NCI-H2107 treated with DMSO at 0.1 percent for 48 hours (cell line): ENCODE measurements around the gene PRRT2.
A peak's percentile ranks its signal among the peaks of the same experiment; 100 is the strongest.
"Not testable (repeated sequence)": the region's sequence is repeated elsewhere in the genome, so short reads cannot be mapped to it uniquely, and the experiment has no call there.

Experiments
- DNase-seq: peaks from one replicate; lab custom pipeline; 2025; ENCODE audit not compliant: unreplicated experiment; lab: John Stamatoyannopoulos, UW

PRRT2 gene

GRCh38 chr16:29831490-29831889 lies 19.5 kb downstream of the PRRT2 start:
- no peak for DNase-seq

- DNase-seq, result not testable (repeated sequence)
Observed at GRCh38 chr16:29833219-29833618, 21.2 kb downstream of the PRRT2 start.

GRCh38 chr16:29834079-29834478 lies 22.1 kb downstream of the PRRT2 start:
- DNase-seq, result no peak

GRCh38 chr16:29835926-29836325 lies 23.9 kb downstream of the PRRT2 start:
- no peak for DNase-seq

GRCh38 chr16:29836623-29837022 lies 24.6 kb downstream of the PRRT2 start:
- no peak for DNase-seq

GRCh38 chr16:29837841-29838240 lies 25.8 kb downstream of the PRRT2 start:
- no peak for DNase-seq

- no peak for DNase-seq
Observed at GRCh38 chr16:29839822-29840221, 27.8 kb downstream of the PRRT2 start.

- no peak for DNase-seq
Observed at GRCh38 chr16:29840240-29840639, 28.2 kb downstream of the PRRT2 start.

GRCh38 chr16:29841631-29842030 lies 29.6 kb downstream of the PRRT2 start:
- no peak for DNase-seq

GRCh38 chr16:29842732-29843346 lies 30.8 kb downstream of the PRRT2 start:
- DNase-seq, result no peak

- no peak for DNase-seq
Observed at GRCh38 chr16:29843931-29844330, 31.9 kb downstream of the PRRT2 start.

- DNase-seq, result peak; percentile 8
Observed at GRCh38 chr16:29844575-29845331, 32.8 kb downstream of the PRRT2 start.

GRCh38 chr16:29845656-29846055 lies 33.7 kb downstream of the PRRT2 start:
- DNase-seq, result no peak

- peak; percentile 32 for DNase-seq
Observed at GRCh38 chr16:29848420-29849297, 36.7 kb downstream of the PRRT2 start.

GRCh38 chr16:29849505-29849904 lies 37.5 kb downstream of the PRRT2 start:
- no peak for DNase-seq

GRCh38 chr16:29850998-29851397 lies 39.0 kb downstream of the PRRT2 start:
- DNase-seq, result no peak

GRCh38 chr16:29852654-29853053 lies 40.7 kb downstream of the PRRT2 start:
- no peak for DNase-seq

- no peak for DNase-seq
Observed at GRCh38 chr16:29854520-29855100, 42.6 kb downstream of the PRRT2 start.

- DNase-seq, result no peak
Observed at GRCh38 chr16:29857133-29857760, 45.3 kb downstream of the PRRT2 start.

- DNase-seq, result no peak
Observed at GRCh38 chr16:29858149-29858849, 46.3 kb downstream of the PRRT2 start.
